ENCODE results near the gene HCRT.

- TF ChIP-seq CTCF (IDR thresholded peaks at IDR 0.05), result no peak
- no peak for TF ChIP-seq RXRA (IDR thresholded peaks at IDR 0.05; ENCODE audit: borderline replicate concordance, low read depth)
- no peak for TF ChIP-seq POLR2AphosphoS5 (IDR thresholded peaks at IDR 0.05; ENCODE audit: low read depth, low read length)
- TF ChIP-seq, protein P1, sequence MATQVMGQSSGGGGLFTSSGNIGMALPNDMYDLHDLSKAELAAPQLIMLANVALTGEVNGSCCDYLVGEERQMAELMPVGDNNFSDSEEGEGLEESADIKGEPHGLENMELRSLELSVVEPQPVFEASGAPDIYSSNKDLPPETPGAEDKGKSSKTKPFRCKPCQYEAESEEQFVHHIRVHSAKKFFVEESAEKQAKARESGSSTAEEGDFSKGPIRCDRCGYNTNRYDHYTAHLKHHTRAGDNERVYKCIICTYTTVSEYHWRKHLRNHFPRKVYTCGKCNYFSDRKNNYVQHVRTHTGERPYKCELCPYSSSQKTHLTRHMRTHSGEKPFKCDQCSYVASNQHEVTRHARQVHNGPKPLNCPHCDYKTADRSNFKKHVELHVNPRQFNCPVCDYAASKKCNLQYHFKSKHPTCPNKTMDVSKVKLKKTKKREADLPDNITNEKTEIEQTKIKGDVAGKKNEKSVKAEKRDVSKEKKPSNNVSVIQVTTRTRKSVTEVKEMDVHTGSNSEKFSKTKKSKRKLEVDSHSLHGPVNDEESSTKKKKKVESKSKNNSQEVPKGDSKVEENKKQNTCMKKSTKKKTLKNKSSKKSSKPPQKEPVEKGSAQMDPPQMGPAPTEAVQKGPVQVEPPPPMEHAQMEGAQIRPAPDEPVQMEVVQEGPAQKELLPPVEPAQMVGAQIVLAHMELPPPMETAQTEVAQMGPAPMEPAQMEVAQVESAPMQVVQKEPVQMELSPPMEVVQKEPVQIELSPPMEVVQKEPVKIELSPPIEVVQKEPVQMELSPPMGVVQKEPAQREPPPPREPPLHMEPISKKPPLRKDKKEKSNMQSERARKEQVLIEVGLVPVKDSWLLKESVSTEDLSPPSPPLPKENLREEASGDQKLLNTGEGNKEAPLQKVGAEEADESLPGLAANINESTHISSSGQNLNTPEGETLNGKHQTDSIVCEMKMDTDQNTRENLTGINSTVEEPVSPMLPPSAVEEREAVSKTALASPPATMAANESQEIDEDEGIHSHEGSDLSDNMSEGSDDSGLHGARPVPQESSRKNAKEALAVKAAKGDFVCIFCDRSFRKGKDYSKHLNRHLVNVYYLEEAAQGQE (IDR thresholded peaks at IDR 0.05; ENCODE audit: low read depth, low read length), result no peak
- no peak for TF ChIP-seq YY1 (IDR thresholded peaks at IDR 0.05; ENCODE audit: low read depth)
- no peak for TF ChIP-seq MXI1 (IDR thresholded peaks at IDR 0.05; ENCODE audit: low read depth, low read length)
- no peak for TF ChIP-seq NFIC (IDR thresholded peaks at IDR 0.05; ENCODE audit: borderline replicate concordance)
- TF ChIP-seq CHD2 (IDR thresholded peaks at IDR 0.05; ENCODE audit: low read length, partially characterized antibody), result no peak
- TF ChIP-seq FOXJ3 (CRISPR knock-in tag; IDR thresholded peaks at IDR 0.05), result no peak
- TF ChIP-seq TAF1 (IDR thresholded peaks at IDR 0.05; ENCODE audit: borderline replicate concordance, low read depth, low read length), result no peak
- TF ChIP-seq SIN3A (IDR thresholded peaks at IDR 0.05; ENCODE audit: borderline replicate concordance, low read depth, low read length), result no peak
- no peak for TF ChIP-seq RAD21 (IDR thresholded peaks at IDR 0.05; ENCODE audit: low read length)
- TF ChIP-seq USF2 (IDR thresholded peaks at IDR 0.05; ENCODE audit: borderline replicate concordance, low read depth, low read length), result no peak
Observed at GRCh38 chr17:42165751-42166150, 19.5 kb downstream of the HCRT start.
